Adrenal gland (tissue), 5 donors: ENCODE data around the gene PAEP.
A peak's percentile ranks its signal among the peaks of the same experiment; 100 is the strongest.

Experiments used
- CTCF ChIP-seq, 6 experiments: fragments of 450-650 bp in 4 of 6; fragments of 200-600 bp in 2 of 6; sonication (generic) in 1 of 6; IDR thresholded peaks; 1 replicate in 5 of 6; 2 replicates in 1 of 6; pipeline versions ENCODE4 v1.5.1 to v1.8.0; 2016 to 2021; ENCODE audit warnings: antibody characterized with exemption in 6 of 6, mild to moderate bottlenecking in 2 of 6, moderate library complexity in 1 of 6
- POLR2A ChIP-seq, 2 donors: fragments of 450-650 bp; IDR thresholded peaks; one replicate each; pipeline ENCODE4 v1.6.1; 2017; ENCODE audit warnings: antibody characterized with exemption in 2 of 2, mild to moderate bottlenecking in 2 of 2, moderate library complexity in 1 of 2
- donor health status: DM: no; HTN: no; CAD: no.

GRCh38 chr9:135584934-135585333 is 23.4 kb downstream of the PAEP start:
- TF ChIP-seq CTCF (IDR thresholded peaks at IDR 0.05) (no peak), POLR2A (IDR thresholded peaks at IDR 0.05) (peak in 1 of 2 donors; percentile 68)
